H1 (cell line): ENCODE measurements around the gene ELOVL5. TPM values are rescaled to one million over a fixed set of nuclear protein-coding genes. Genes with fewer than 3 reads are reported as not detected.
"Not testable (repeated sequence)": the region's sequence is repeated elsewhere in the genome, so short reads cannot be mapped to it uniquely, and the experiment has no call there.

Experiments used
- CTCF ChIA-PET: fragments of 300-600 bp; sonication (Branson Sonifier 250); formaldehyde crosslinking; loops from one replicate; lab custom pipeline; 2021; ENCODE audit not compliant: partially characterized antibody; lab: Charles Lee
- POLR2A ChIA-PET: fragments of 300-600 bp; sonication (Branson Sonifier 250); formaldehyde crosslinking; loops from one replicate; lab custom pipeline; 2021; ENCODE audit warnings: inconsistent platforms; ENCODE audit not compliant: partially characterized antibody; lab: Charles Lee
- DNase-seq, 2 experiments: peaks; one replicate each; pipeline versions ENCODE4 v3.0.0 to v3.0.0-alpha.2; 2010 to 2022; ENCODE audit warnings: low spot score in 2 of 2, low read depth in 1 of 2, mixed read lengths in 1 of 2
- FAIRE-seq: peaks from 2 replicates; lab custom pipeline; 2011; peaks lifted over from hg19 to GRCh38; lab: Jason Lieb, UNC
- H2AFZ ChIP-seq: 2 replicates; pipeline ENCODE4 v1.8.1; 2012; ENCODE audit warnings: low read length, inconsistent platforms
- H2AK5ac ChIP-seq: 2 replicates; pipeline ENCODE4 v1.6.1; 2013; ENCODE audit warnings: low read depth, low read length
- H2BK120ac ChIP-seq: replicated peaks from 2 replicates; pipeline ENCODE3; 2013; ENCODE audit warnings: low read depth, low read length, inconsistent platforms
- H2BK12ac ChIP-seq: 2 replicates; pipeline ENCODE4 v1.6.1; 2013; ENCODE audit warnings: low read depth, low read length
- H2BK15ac ChIP-seq: 2 replicates; pipeline ENCODE4 v1.6.1; 2013; ENCODE audit warnings: low read length
- H2BK20ac ChIP-seq: 2 replicates; pipeline ENCODE4 v1.6.1; 2013; ENCODE audit warnings: low read length
- H2BK5ac ChIP-seq: 2 replicates; pipeline ENCODE4 v1.6.1; 2013; ENCODE audit warnings: low read depth, low read length
- H3K14ac ChIP-seq: 2 replicates; pipeline ENCODE4 v1.6.1; 2013; ENCODE audit warnings: inconsistent platforms; ENCODE audit not compliant: insufficient read length
- H3K18ac ChIP-seq: 2 replicates; pipeline ENCODE4 v1.6.1; 2013; ENCODE audit warnings: low read length; ENCODE audit errors: extremely low read depth
- H3K23ac ChIP-seq: 2 replicates; pipeline ENCODE4 v1.6.1; 2013; ENCODE audit warnings: inconsistent platforms; ENCODE audit not compliant: insufficient read length
- H3K23me2 ChIP-seq: 2 replicates; pipeline ENCODE4 v1.6.1; 2013; ENCODE audit warnings: low read depth, low read length
- H3K27ac ChIP-seq: 2 replicates; pipeline ENCODE4 v1.6.1; 2011; ENCODE audit warnings: low read depth, low read length, inconsistent platforms
- H3K27me3 ChIP-seq, 4 experiments: replicated peaks in 1 of 4; 1 replicate in 1 of 4; 2 replicates in 3 of 4; pipeline versions ENCODE4 v1.6.1 to v1.8.1; 2011 to 2013; ENCODE audit warnings: low read length in 3 of 4, mild to moderate bottlenecking in 3 of 4, inconsistent platforms in 2 of 4, mixed read lengths in 2 of 4, moderate library complexity in 1 of 4; ENCODE audit not compliant: control insufficient read depth in 3 of 4, insufficient read depth in 3 of 4; ENCODE audit errors: extremely low read depth in 1 of 4
- H3K36me3 ChIP-seq, 4 experiments: 2 replicates each; pipeline versions ENCODE4 v1.6.1 to v1.8.1; 2011 to 2013; ENCODE audit warnings: mild to moderate bottlenecking in 4 of 4, low read length in 3 of 4, moderate library complexity in 2 of 4, control low read depth in 1 of 4, inconsistent platforms in 1 of 4; ENCODE audit not compliant: insufficient read depth in 4 of 4, control insufficient read depth in 2 of 4
- H3K4ac ChIP-seq: replicated peaks from 2 replicates; pipeline ENCODE3; 2013; ENCODE audit warnings: low read length, low read depth, mixed read lengths, inconsistent platforms; ENCODE audit not compliant: insufficient read length
- H3K4me1 ChIP-seq, 4 experiments: replicated peaks in 1 of 4; 1 replicate in 1 of 4; 2 replicates in 3 of 4; pipeline versions ENCODE4 v1.6.1 to v1.8.1; 2011 to 2013; ENCODE audit warnings: low read length in 3 of 4, inconsistent platforms in 2 of 4, mixed read lengths in 1 of 4; ENCODE audit not compliant: insufficient read depth in 4 of 4, control insufficient read depth in 3 of 4
- H3K4me2 ChIP-seq, 2 experiments: 2 replicates each; pipeline versions ENCODE4 v1.6.1 to v1.8.1; 2011 to 2013; ENCODE audit warnings: low read depth in 2 of 2, low read length in 2 of 2, control low read depth in 1 of 2, inconsistent platforms in 1 of 2, mild to moderate bottlenecking in 1 of 2; ENCODE audit not compliant: insufficient read depth in 1 of 2
- H3K4me3 ChIP-seq, 4 experiments: fragments of 200-600, 300-600 bp in 1 of 4; sonication (generic), shearing (Covaris generic), sonication (Bioruptor Twin) in 1 of 4; 2 replicates each; pipeline versions ENCODE4 v1.5.1 to v1.8.1; 2011 to 2016; ENCODE audit warnings: low read length in 4 of 4, low read depth in 3 of 4, control low read depth in 2 of 4, inconsistent platforms in 2 of 4, mild to moderate bottlenecking in 2 of 4, mixed read lengths in 1 of 4, moderate library complexity in 1 of 4; ENCODE audit not compliant: insufficient read depth in 2 of 4; ENCODE audit errors: extremely low read depth in 1 of 4
- H3K56ac ChIP-seq: replicated peaks from 2 replicates; pipeline ENCODE3; 2013; ENCODE audit warnings: low read depth, mild to moderate bottlenecking, mixed read lengths, low read length, inconsistent platforms; ENCODE audit not compliant: insufficient read length
- H3K79me1 ChIP-seq: 2 replicates; pipeline ENCODE4 v1.6.1; 2013; ENCODE audit warnings: low read depth, low read length, control low read depth
- H3K79me2 ChIP-seq, 2 experiments: 2 replicates each; pipeline versions ENCODE4 v1.6.1 to v1.8.1; 2012 to 2013; ENCODE audit warnings: low read length in 2 of 2, mild to moderate bottlenecking in 2 of 2, inconsistent platforms in 1 of 2; ENCODE audit not compliant: insufficient read depth in 2 of 2, control insufficient read depth in 1 of 2
- H3K9ac ChIP-seq, 4 experiments: replicated peaks in 1 of 4; 1 replicate in 1 of 4; 2 replicates in 3 of 4; pipeline versions ENCODE4 v1.6.1 to v1.8.1; 2011 to 2013; ENCODE audit warnings: low read depth in 3 of 4, low read length in 3 of 4, control low read depth in 2 of 4, mild to moderate bottlenecking in 2 of 4, moderate library complexity in 2 of 4, inconsistent platforms in 1 of 4; ENCODE audit errors: extremely low read depth in 1 of 4
- H3K9me3 ChIP-seq, 2 experiments: 2 replicates each; pipeline versions ENCODE4 v1.6.1 to v1.8.1; 2012 to 2013; ENCODE audit warnings: mild to moderate bottlenecking in 2 of 2, moderate library complexity in 2 of 2, control low read depth in 1 of 2, inconsistent platforms in 1 of 2, low read depth in 1 of 2, low read length in 1 of 2, mixed read lengths in 1 of 2; ENCODE audit not compliant: insufficient read depth in 2 of 2
- H4K20me1 ChIP-seq, 2 experiments: replicated peaks in 1 of 2; 2 replicates each; pipeline versions ENCODE3 to v1.8.1; 2011 to 2013; ENCODE audit warnings: inconsistent platforms in 2 of 2, low read length in 2 of 2, mild to moderate bottlenecking in 1 of 2; ENCODE audit not compliant: insufficient read depth in 2 of 2, control insufficient read depth in 1 of 2
- H4K5ac ChIP-seq: 2 replicates; pipeline ENCODE4 v1.6.1; 2013; ENCODE audit warnings: low read length, low read depth, mixed read lengths, inconsistent platforms; ENCODE audit not compliant: insufficient read length
- H4K8ac ChIP-seq: 2 replicates; pipeline ENCODE4 v1.8.0; 2013; ENCODE audit warnings: mild to moderate bottlenecking, moderate library complexity, low read length, inconsistent platforms; ENCODE audit not compliant: insufficient read depth; ENCODE audit errors: extremely low read depth
- H4K91ac ChIP-seq: replicated peaks from 2 replicates; pipeline ENCODE3; 2013; ENCODE audit warnings: low read length, mixed read lengths, inconsistent platforms; ENCODE audit not compliant: insufficient read length
- WGBS, 2 experiments: shearing (Covaris generic) in 1 of 2; methylation state at CpG; one replicate each; pipeline versions ENCODE4 v1.1.6 to v1.1.7; 2013 to 2015; ENCODE audit warnings: low lambda C conversion rate in 2 of 2, mixed read lengths in 2 of 2, inconsistent platforms in 1 of 2, low coverage in 1 of 2, missing lambda C conversion rate in 1 of 2; ENCODE audit not compliant: insufficient replicate concordance in 2 of 2, insufficient coverage in 1 of 2, insufficient read length in 1 of 2; ENCODE audit errors: extremely low coverage in 1 of 2, missing lambda C conversion rate in 1 of 2; 5-methylcytosine and 5-hydroxymethylcytosine counted together
- polyA plus RNA-seq, 7 experiments: library from polyadenylated mRNA; depleted of rRNA in 3 of 7; stranded (reverse) in 5 of 7; unstranded in 2 of 7; fragments of >200 nt in 5 of 7; fragments of 200-250 nt in 2 of 7; gene quantifications; 1 replicate in 5 of 7; 2 replicates in 1 of 7; 4 replicates in 1 of 7; pipeline versions ENCODE4 v1.2.1 to v1.2.3, GENCODE V29; 2011 to 2013; ENCODE audit warnings: missing spikeins in 2 of 7, mixed read lengths in 2 of 7
- total RNA-seq: library from RNA; stranded (reverse); fragmentation: NEBNext Ultra II Directional; extraction: Animal tissue kit (Norgen Biotek cat#: 25700); gene quantifications from 2 replicates; pipeline ENCODE4 v1.2.1, GENCODE V29; 2021

Gene ELOVL5
- total and polyA plus RNA-seq, 2 of the 8 experiments (the other 6 are each of a cell fraction or from before 2014, with no cell fraction given) = 113 to 156 TPM

DNA sequence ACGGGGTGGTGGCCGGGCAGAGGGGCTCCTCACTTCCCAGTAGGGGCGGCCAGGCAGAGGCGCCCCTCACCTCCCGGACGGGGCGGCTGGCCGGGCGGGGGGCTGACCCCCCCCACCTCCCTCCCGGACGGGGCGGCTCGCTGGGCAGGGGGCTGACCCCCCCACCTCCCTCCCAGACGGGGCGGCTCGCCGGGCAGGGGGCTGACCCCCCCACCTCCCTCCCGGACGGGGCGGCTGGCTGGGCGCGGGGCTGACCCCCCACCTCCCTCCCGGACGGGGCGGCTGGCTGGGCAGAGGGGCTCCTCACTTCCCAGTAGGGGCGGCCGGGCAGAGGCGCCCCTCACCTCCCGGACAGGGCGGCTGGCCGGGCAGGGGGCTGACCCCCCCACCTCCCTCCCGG is 43.8 kb downstream of the ELOVL5 start:
- H2AK5ac ChIP-seq, H2BK5ac ChIP-seq, H3K4me2 ChIP-seq, DNase-seq, H3K18ac ChIP-seq, POLR2A ChIA-PET, CTCF ChIA-PET, H2BK120ac ChIP-seq, H2BK20ac ChIP-seq, H4K91ac ChIP-seq, H3K14ac ChIP-seq, H4K5ac ChIP-seq, H3K23ac ChIP-seq, H3K4me3 ChIP-seq, FAIRE-seq, H3K27ac ChIP-seq, H3K36me3 ChIP-seq, H3K4ac ChIP-seq, H2AFZ ChIP-seq, H3K9ac ChIP-seq, H3K27me3 ChIP-seq, H2BK12ac ChIP-seq, H3K23me2 ChIP-seq, H3K56ac ChIP-seq, H4K8ac ChIP-seq, H2BK15ac ChIP-seq: not testable (repeated sequence)
- H4K20me1 ChIP-seq = peaks cover 7 to 18% of the 10 kb centered on the region in 2 experiments
- H3K9me3 ChIP-seq = peaks cover 4 to 16% of the 10 kb centered on the region in 2 experiments; a peak in 2 of 4 replicates
- H3K79me1 ChIP-seq = peaks cover 13% of the 10 kb centered on the region; the same call in 1 of the 2 replicates
- H3K79me2 ChIP-seq = peaks cover 12 to 79% of the 10 kb centered on the region in 2 experiments
- H3K4me1 ChIP-seq = peaks cover 0 to 14% (median 3%) of the 10 kb centered on the region in 4 experiments; a peak in 3 of 7 replicates
- no CpG with 5 or more reads among the region's 32 CpGs for WGBS, 2 experiments
